Muscle layer of colon (tissue), 2 donors: ENCODE data around the gene MAP1B.

Experiments
- H3K27ac ChIP-seq: one replicate; pipeline ENCODE4 v1.7.0; 2013; ENCODE audit warnings: low read depth, mild to moderate bottlenecking, low read length, moderate library complexity
- H3K27me3 ChIP-seq, 2 donors: one replicate each; pipeline ENCODE4 v1.7.0; 2013; ENCODE audit warnings: low read length in 2 of 2, mild to moderate bottlenecking in 2 of 2; ENCODE audit not compliant: insufficient read depth in 2 of 2, control insufficient read depth in 1 of 2
- H3K36me3 ChIP-seq: one replicate; pipeline ENCODE4 v1.7.0; 2013; ENCODE audit warnings: mild to moderate bottlenecking, low read length; ENCODE audit not compliant: insufficient read depth
- H3K4me1 ChIP-seq: one replicate; pipeline ENCODE4 v1.7.0; 2013; ENCODE audit warnings: mild to moderate bottlenecking, low read length; ENCODE audit not compliant: insufficient read depth
- H3K4me3 ChIP-seq, 2 donors: one replicate each; pipeline ENCODE4 v1.7.0; 2013; ENCODE audit warnings: low read length in 2 of 2, low read depth in 1 of 2, mild to moderate bottlenecking in 1 of 2, moderate library complexity in 1 of 2
- H3K9ac ChIP-seq: one replicate; pipeline ENCODE4 v1.7.0; 2013; ENCODE audit warnings: low read length
- H3K9me3 ChIP-seq: one replicate; pipeline ENCODE4 v1.7.0; 2013; ENCODE audit warnings: mild to moderate bottlenecking, low read length
- donor health status: abdominal sarcoma.
- donor health status: Adenocarcinoma of cecum.

MAP1B gene

GRCh38 chr5:72184408-72184807 lies 77.1 kb downstream of the MAP1B start:
- Histone ChIP-seq H3K4me1 (peaks cover 18% of the 10 kb centered on the region), H3K9me3 (no peaks in the 10 kb centered on the region), H3K27me3 (no peaks in the 10 kb centered on the region), H3K27ac (no peak overlapping the region), H3K9ac (no peak overlapping the region), H3K4me3 (no peak overlapping the region), H3K36me3 (no peaks in the 10 kb centered on the region)

GRCh38 chr5:72185496-72186329 lies 78.4 kb downstream of the MAP1B start:
- Histone ChIP-seq H3K36me3 (no peaks in the 10 kb centered on the region), H3K9ac (no peak overlapping the region), H3K4me1 (peaks cover 10% of the 10 kb centered on the region), H3K27ac (no peak overlapping the region), H3K27me3 (no peaks in the 10 kb centered on the region), H3K9me3 (no peaks in the 10 kb centered on the region), H3K4me3 (no peak overlapping the region)

GRCh38 chr5:72187388-72188075 lies 80.3 kb downstream of the MAP1B start:
- Histone ChIP-seq H3K27me3 (no peaks in the 10 kb centered on the region), H3K4me1 (peaks cover 10% of the 10 kb centered on the region), H3K9me3 (no peaks in the 10 kb centered on the region), H3K27ac (no peak overlapping the region), H3K36me3 (no peaks in the 10 kb centered on the region), H3K9ac (no peak overlapping the region), H3K4me3 (no peak overlapping the region)

- no peaks in the 10 kb centered on the region for H3K27me3 ChIP-seq
- no peak overlapping the region for H3K4me3 ChIP-seq
- no peak overlapping the region for H3K27ac ChIP-seq
- peaks cover 10% of the 10 kb centered on the region for H3K4me1 ChIP-seq
- H3K36me3 ChIP-seq = no peaks in the 10 kb centered on the region
- no peaks in the 10 kb centered on the region for H3K9me3 ChIP-seq
- no peak overlapping the region for H3K9ac ChIP-seq
These were observed 80.9 kb downstream of the MAP1B start for GRCh38 chr5:72188166-72188565.

GRCh38 chr5:72189146-72189545 lies 81.9 kb downstream of the MAP1B start:
- H3K4me3 ChIP-seq = no peak overlapping the region
- H3K4me1 ChIP-seq = peaks cover 6% of the 10 kb centered on the region
- no peaks in the 10 kb centered on the region for H3K9me3 ChIP-seq
- H3K27ac ChIP-seq = no peak overlapping the region
- no peaks in the 10 kb centered on the region for H3K27me3 ChIP-seq
- no peak overlapping the region for H3K9ac ChIP-seq
- H3K36me3 ChIP-seq = peaks cover 4% of the 10 kb centered on the region

- Histone ChIP-seq H3K27ac (no peak overlapping the region), H3K9ac (no peak overlapping the region), H3K4me3 (no peak overlapping the region), H3K27me3 (no peaks in the 10 kb centered on the region), H3K36me3 (peaks cover 13% of the 10 kb centered on the region), H3K4me1 (no peaks in the 10 kb centered on the region), H3K9me3 (no peaks in the 10 kb centered on the region)
These were observed 84.1 kb downstream of the MAP1B start for GRCh38 chr5:72191404-72191803.

GRCh38 chr5:72194846-72195245 lies 87.6 kb downstream of the MAP1B start:
- no peaks in the 10 kb centered on the region for H3K27me3 ChIP-seq
- H3K4me3 ChIP-seq = no peak overlapping the region
- peaks cover 13% of the 10 kb centered on the region for H3K36me3 ChIP-seq
- no peak overlapping the region for H3K9ac ChIP-seq
- no peak overlapping the region for H3K27ac ChIP-seq
- no peaks in the 10 kb centered on the region for H3K4me1 ChIP-seq
- H3K9me3 ChIP-seq = no peaks in the 10 kb centered on the region

GRCh38 chr5:72195581-72195980 lies 88.3 kb downstream of the MAP1B start:
- Histone ChIP-seq H3K4me1 (no peaks in the 10 kb centered on the region), H3K9me3 (no peaks in the 10 kb centered on the region), H3K4me3 (no peak overlapping the region), H3K27me3 (no peaks in the 10 kb centered on the region), H3K36me3 (peaks cover 13% of the 10 kb centered on the region), H3K9ac (no peak overlapping the region), H3K27ac (no peak overlapping the region)

GRCh38 chr5:72197393-72197792 lies 90.1 kb downstream of the MAP1B start:
- Histone ChIP-seq H3K27ac (no peak overlapping the region), H3K9ac (no peak overlapping the region), H3K36me3 (peaks cover 13% of the 10 kb centered on the region), H3K27me3 (no peaks in the 10 kb centered on the region), H3K4me3 (no peak overlapping the region), H3K4me1 (no peaks in the 10 kb centered on the region), H3K9me3 (no peaks in the 10 kb centered on the region)

GRCh38 chr5:72199681-72200080 lies 92.4 kb downstream of the MAP1B start:
- Histone ChIP-seq H3K4me3 (no peak overlapping the region), H3K9me3 (no peaks in the 10 kb centered on the region), H3K36me3 (peaks cover 6% of the 10 kb centered on the region), H3K27me3 (no peaks in the 10 kb centered on the region), H3K27ac (no peak overlapping the region), H3K4me1 (no peaks in the 10 kb centered on the region), H3K9ac (no peak overlapping the region)

GRCh38 chr5:72202331-72202825 lies 95.1 kb downstream of the MAP1B start:
- no peak overlapping the region for H3K27ac ChIP-seq
- H3K9me3 ChIP-seq = no peaks in the 10 kb centered on the region
- H3K4me1 ChIP-seq = no peaks in the 10 kb centered on the region
- H3K9ac ChIP-seq = no peak overlapping the region
- H3K27me3 ChIP-seq = no peaks in the 10 kb centered on the region
- H3K4me3 ChIP-seq = no peak overlapping the region
- H3K36me3 ChIP-seq = peaks cover 9% of the 10 kb centered on the region
